Measurements from ENCODE around the gene TNRC6B. TPM values are rescaled to one million over a fixed set of nuclear protein-coding genes. Genes with fewer than 3 reads are reported as not detected.

Gene TNRC6B
- total and polyA plus RNA-seq, 9 donors = 7.0 to 21.7 (median 9.7) TPM

DNA sequence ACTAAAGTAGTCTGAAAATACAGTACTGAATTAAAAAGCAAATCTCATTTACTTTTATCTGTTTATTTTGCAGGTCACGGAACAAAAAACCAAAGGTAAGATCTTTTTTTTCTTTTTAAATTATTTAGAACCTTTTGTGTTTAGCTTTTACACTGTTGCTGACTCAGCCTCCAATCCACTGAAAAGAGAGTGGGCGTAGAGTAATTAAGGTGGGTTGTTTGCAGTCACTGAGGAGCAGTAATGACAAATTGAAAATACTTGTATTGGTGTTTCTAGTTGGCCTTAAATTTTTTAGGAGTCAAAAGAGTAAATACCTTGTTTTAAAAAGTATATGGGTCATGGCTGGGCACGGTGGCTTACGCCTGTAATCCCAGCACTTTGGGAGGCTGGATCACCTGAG is 73.4 kb downstream of the TNRC6B start:
- WGBS (ENCODE audit: insufficient coverage) = 83% methylated on average over 1 of the region's 4 CpGs
- Histone ChIP-seq H3K27me3 (ENCODE audit: control insufficient read depth, insufficient read depth, low read length) (no peaks in the 10 kb centered on the region), H3K4me1 (ENCODE audit: control insufficient read depth, insufficient read depth, low read length) (no peaks in the 10 kb centered on the region), H3K27ac (ENCODE audit: low read length) (no peak overlapping the region), H3K4me3 (ENCODE audit: low read length) (no peak overlapping the region), H3K9me3 (replicated peaks; ENCODE audit: control insufficient read depth, low read depth, low read length) (no peaks in the 10 kb centered on the region), H3K36me3 (ENCODE audit: control insufficient read depth, insufficient read depth, low read length) (peaks cover 27% of the 10 kb centered on the region)
- no peak for DNase-seq

DNA sequence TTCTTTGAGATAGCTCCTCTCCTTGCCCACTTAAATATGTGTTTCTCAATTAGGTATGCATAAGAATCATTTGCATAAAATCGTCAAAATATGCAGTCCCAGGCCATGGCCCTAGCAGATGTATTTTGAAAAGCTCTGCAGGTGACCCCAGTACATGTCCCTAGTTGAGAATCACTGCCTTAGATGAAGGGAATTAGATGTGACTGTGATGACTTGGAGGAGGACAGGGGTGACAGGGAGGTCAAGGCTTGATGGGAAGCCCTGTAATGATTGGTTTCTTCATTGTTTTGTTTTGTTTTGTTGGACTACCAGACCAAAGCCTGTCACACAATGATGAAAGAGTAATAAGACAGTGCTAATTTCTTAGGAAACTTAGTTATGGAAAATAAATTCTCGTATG is 74.4 kb downstream of the TNRC6B start:
- DNase-seq = no peak
- H3K4me1 ChIP-seq (ENCODE audit: control insufficient read depth, insufficient read depth, low read length) = no peaks in the 10 kb centered on the region
- H3K4me3 ChIP-seq (ENCODE audit: low read length) = no peak overlapping the region
- H3K27me3 ChIP-seq (ENCODE audit: control insufficient read depth, insufficient read depth, low read length) = no peaks in the 10 kb centered on the region
- WGBS (ENCODE audit: insufficient coverage) = 88% methylated on average over 1 of the region's 2 CpGs
- no peak overlapping the region for H3K27ac ChIP-seq (ENCODE audit: low read length)
- H3K36me3 ChIP-seq (ENCODE audit: control insufficient read depth, insufficient read depth, low read length) = peaks cover 22% of the 10 kb centered on the region
- H3K9me3 ChIP-seq (replicated peaks; ENCODE audit: control insufficient read depth, low read depth, low read length) = no peaks in the 10 kb centered on the region

DNA sequence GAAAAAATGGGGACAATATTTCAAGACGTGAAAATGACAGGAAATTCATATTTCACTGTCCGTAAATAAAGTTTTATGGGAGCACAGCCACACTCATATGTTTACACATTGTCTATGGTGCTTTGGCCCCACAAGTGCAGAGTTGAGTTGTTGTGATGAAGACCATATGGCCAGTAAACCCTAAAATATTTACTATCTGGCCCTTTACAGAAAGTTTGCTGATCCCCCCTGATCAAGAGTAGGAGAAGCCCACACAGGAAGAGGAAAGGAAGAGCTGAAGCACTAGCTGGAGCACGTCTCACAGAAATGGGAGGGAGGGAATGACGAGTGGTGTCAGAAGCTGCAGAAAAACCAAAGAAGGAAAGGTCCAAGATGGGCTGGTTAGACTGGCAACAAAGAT is 78.8 kb downstream of the TNRC6B start:
- WGBS (ENCODE audit: insufficient coverage) = 40% methylated on average over 2 of the region's 4 CpGs
- Histone ChIP-seq H3K9me3 (replicated peaks; ENCODE audit: control insufficient read depth, low read depth, low read length) (no peaks in the 10 kb centered on the region), H3K36me3 (ENCODE audit: control insufficient read depth, insufficient read depth, low read length) (peaks cover 18% of the 10 kb centered on the region), H3K4me1 (ENCODE audit: control insufficient read depth, insufficient read depth, low read length) (no peaks in the 10 kb centered on the region), H3K27ac (ENCODE audit: low read length) (no peak overlapping the region), H3K27me3 (ENCODE audit: control insufficient read depth, insufficient read depth, low read length) (no peaks in the 10 kb centered on the region), H3K4me3 (ENCODE audit: low read length) (no peak overlapping the region)
- DNase-seq = no peak

DNA sequence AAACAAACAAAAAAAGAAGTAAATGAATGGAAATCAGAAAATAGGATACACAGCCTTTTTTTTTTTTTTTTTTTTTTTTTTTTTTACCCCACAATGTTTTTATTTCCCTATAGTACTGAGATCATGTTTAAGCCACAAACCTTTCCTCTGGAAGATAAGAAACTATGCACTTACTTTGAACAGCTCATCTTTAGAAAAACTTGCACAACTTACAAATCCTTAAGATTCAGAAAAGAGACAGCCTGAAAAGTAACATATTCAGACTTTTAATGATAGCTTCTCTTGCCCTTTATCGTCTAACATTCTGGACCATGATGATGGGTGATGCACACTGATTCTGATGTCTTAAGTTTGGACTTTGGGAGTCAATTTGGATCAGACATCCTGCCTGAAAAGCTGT is 80.3 kb downstream of the TNRC6B start:
- Histone ChIP-seq H3K36me3 (ENCODE audit: control insufficient read depth, insufficient read depth, low read length) (peaks cover 22% of the 10 kb centered on the region), H3K4me1 (ENCODE audit: control insufficient read depth, insufficient read depth, low read length) (no peaks in the 10 kb centered on the region), H3K9me3 (replicated peaks; ENCODE audit: control insufficient read depth, low read depth, low read length) (no peaks in the 10 kb centered on the region), H3K4me3 (ENCODE audit: low read length) (no peak overlapping the region), H3K27me3 (ENCODE audit: control insufficient read depth, insufficient read depth, low read length) (no peaks in the 10 kb centered on the region), H3K27ac (ENCODE audit: low read length) (no peak overlapping the region)
- 100% methylated on average over 1 of the region's 1 CpG for WGBS (ENCODE audit: insufficient coverage)
- no peak for DNase-seq

DNA sequence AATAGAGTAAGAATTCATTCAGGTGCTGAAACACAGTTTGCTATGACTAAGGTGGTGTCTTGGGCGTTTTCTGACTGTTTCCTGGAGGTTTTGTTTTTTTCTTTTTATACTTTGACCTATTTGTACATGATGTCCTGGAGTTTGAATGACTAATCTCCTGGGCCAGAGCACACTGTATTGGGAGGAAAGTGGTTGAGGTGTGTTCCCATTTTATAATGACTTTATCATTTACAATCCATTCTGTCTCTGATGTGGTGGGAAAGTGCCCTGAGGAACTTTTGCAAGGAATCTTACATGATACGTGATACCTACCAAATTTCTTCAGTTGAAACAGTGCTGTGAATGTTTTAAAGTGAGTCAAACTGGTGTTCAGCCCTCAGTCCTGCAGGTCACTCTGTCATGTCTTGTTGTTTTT is 80.8 kb downstream of the TNRC6B start:
- Histone ChIP-seq H3K4me3 (ENCODE audit: low read length) (no peak overlapping the region), H3K9me3 (replicated peaks; ENCODE audit: control insufficient read depth, low read depth, low read length) (no peaks in the 10 kb centered on the region), H3K27me3 (ENCODE audit: control insufficient read depth, insufficient read depth, low read length) (no peaks in the 10 kb centered on the region), H3K36me3 (ENCODE audit: control insufficient read depth, insufficient read depth, low read length) (peaks cover 23% of the 10 kb centered on the region), H3K27ac (ENCODE audit: low read length) (no peak overlapping the region), H3K4me1 (ENCODE audit: control insufficient read depth, insufficient read depth, low read length) (no peaks in the 10 kb centered on the region)
- WGBS (ENCODE audit: insufficient coverage) = 100% methylated on average over 1 of the region's 2 CpGs
- no peak for DNase-seq

DNA sequence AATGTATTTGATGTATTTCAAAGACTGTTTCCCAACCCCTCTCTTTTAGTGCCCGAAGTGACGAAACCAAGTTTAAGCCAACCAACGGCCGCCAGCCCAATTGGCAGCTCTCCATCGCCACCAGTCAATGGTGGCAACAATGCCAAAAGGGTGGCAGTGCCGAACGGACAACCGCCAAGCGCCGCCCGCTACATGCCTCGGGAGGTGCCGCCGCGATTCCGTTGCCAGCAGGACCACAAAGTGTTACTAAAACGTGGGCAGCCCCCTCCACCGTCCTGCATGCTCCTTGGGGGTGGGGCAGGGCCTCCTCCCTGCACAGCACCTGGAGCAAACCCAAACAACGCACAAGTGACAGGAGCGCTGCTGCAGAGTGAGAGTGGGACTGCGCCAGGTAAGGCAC is 84.1 kb downstream of the TNRC6B start:
- no peak for DNase-seq
- Histone ChIP-seq H3K27ac (ENCODE audit: low read length) (no peak overlapping the region), H3K9me3 (replicated peaks; ENCODE audit: control insufficient read depth, low read depth, low read length) (no peaks in the 10 kb centered on the region), H3K36me3 (ENCODE audit: control insufficient read depth, insufficient read depth, low read length) (peaks cover 46% of the 10 kb centered on the region), H3K4me3 (ENCODE audit: low read length) (no peak overlapping the region), H3K4me1 (ENCODE audit: control insufficient read depth, insufficient read depth, low read length) (no peaks in the 10 kb centered on the region), H3K27me3 (ENCODE audit: control insufficient read depth, insufficient read depth, low read length) (no peaks in the 10 kb centered on the region)
- 96% methylated on average over 18 of the region's 21 CpGs for WGBS (ENCODE audit: insufficient coverage)

DNA sequence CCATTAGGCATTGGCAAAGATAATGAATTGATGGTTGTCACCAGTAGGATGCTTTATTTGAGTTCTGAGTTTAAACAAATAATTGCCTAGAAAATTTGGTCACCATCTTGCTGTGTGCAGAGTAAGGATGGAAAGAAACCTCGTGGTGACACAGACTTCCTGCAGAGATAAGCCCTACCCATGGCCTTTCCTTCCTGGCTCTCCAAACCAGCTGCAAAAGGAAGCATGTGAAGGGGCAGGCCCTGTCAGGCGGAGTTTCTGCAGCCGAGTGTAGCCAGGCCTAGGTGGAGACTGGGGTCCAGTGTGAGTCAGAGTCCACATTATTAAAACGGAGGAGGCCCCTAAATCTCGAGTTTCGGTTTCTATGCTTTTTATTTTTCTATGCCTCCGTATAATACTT is 85.5 kb downstream of the TNRC6B start:
- no peaks in the 10 kb centered on the region for H3K27me3 ChIP-seq (ENCODE audit: control insufficient read depth, insufficient read depth, low read length)
- no peaks in the 10 kb centered on the region for H3K4me1 ChIP-seq (ENCODE audit: control insufficient read depth, insufficient read depth, low read length)
- H3K9me3 ChIP-seq (replicated peaks; ENCODE audit: control insufficient read depth, low read depth, low read length) = no peaks in the 10 kb centered on the region
- DNase-seq = peak; percentile 28
- WGBS (ENCODE audit: insufficient coverage) = 69% methylated on average over 2 of the region's 7 CpGs
- H3K36me3 ChIP-seq (ENCODE audit: control insufficient read depth, insufficient read depth, low read length) = peaks cover 52% of the 10 kb centered on the region
- no peak overlapping the region for H3K27ac ChIP-seq (ENCODE audit: low read length)
- H3K4me3 ChIP-seq (ENCODE audit: low read length) = no peak overlapping the region

DNA sequence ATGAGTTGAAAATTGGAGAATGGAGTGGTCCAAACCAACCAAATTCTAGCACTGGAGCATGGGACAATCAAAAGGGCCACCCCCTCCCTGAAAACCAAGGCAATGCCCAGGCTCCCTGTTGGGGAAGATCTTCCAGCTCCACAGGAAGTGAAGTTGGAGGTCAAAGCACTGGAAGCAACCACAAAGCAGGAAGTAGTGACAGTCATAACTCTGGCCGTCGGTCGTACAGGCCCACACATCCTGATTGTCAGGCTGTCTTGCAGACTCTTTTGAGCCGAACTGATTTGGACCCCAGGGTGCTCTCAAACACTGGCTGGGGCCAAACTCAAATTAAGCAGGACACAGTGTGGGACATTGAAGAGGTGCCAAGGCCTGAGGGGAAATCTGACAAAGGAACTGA is 88.1 kb downstream of the TNRC6B start:
- Histone ChIP-seq H3K4me3 (ENCODE audit: low read length) (no peak overlapping the region), H3K4me1 (ENCODE audit: control insufficient read depth, insufficient read depth, low read length) (no peaks in the 10 kb centered on the region), H3K27me3 (ENCODE audit: control insufficient read depth, insufficient read depth, low read length) (no peaks in the 10 kb centered on the region), H3K9me3 (replicated peaks; ENCODE audit: control insufficient read depth, low read depth, low read length) (no peaks in the 10 kb centered on the region), H3K27ac (ENCODE audit: low read length) (no peak overlapping the region), H3K36me3 (ENCODE audit: control insufficient read depth, insufficient read depth, low read length) (peaks cover 48% of the 10 kb centered on the region)
- WGBS (ENCODE audit: insufficient coverage) = 94% methylated on average over 4 of the region's 4 CpGs
- peak; percentile 25 for DNase-seq

DNA sequence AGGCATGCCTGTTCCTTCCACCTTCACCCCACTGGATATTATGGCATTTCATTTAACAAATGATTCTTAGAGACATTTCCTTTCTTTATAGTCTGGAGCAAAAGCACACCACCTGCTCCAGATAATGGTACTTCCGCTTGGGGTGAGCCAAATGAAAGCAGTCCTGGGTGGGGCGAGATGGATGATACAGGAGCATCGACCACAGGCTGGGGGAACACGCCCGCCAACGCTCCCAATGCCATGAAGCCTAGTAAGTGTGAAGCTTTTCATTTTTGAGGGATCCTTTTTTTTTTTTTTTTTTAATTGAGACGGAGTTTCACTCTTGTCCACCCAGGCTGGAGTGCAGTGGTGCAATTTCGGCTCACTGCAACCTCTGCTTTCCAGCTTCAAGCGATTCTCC is 92.3 kb downstream of the TNRC6B start:
- Histone ChIP-seq H3K4me3 (ENCODE audit: low read length) (no peak overlapping the region), H3K4me1 (ENCODE audit: control insufficient read depth, insufficient read depth, low read length) (peaks cover 2% of the 10 kb centered on the region), H3K27me3 (ENCODE audit: control insufficient read depth, insufficient read depth, low read length) (no peaks in the 10 kb centered on the region), H3K9me3 (replicated peaks; ENCODE audit: control insufficient read depth, low read depth, low read length) (no peaks in the 10 kb centered on the region), H3K27ac (ENCODE audit: low read length) (no peak overlapping the region), H3K36me3 (ENCODE audit: control insufficient read depth, insufficient read depth, low read length) (peaks cover 43% of the 10 kb centered on the region)
- no CpG with 5 or more reads among the region's 9 CpGs for WGBS (ENCODE audit: insufficient coverage)
- no peak for DNase-seq

DNA sequence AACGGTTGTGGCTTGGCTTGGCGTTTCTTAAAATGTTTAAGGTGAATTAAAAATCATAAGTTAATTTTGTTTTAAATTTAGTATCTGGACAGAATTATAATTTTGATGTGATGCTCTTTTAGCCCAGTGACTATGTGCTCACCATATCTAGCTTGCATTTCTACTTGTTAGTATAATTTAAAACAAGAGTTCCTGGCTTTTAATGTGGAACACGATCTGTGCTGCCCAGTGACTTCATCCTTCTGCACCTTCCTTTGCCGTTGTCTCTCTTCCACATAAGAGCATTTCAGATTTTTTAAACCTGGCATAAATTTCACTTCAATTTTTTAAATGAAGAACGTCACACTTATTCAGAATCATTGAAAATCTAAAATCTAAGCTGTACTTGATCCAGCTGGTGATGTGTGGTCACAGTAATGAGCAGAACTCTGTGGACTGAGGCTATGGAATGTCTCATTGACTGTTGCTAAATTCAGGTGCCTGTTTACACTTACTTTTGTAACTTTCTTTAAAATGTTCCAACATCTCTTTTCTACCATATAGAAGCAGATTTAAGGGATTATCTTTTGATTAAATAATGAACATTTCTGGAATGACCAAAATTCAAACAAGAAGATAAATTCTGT is 93.1 kb downstream of the TNRC6B start:
- H3K4me3 ChIP-seq (ENCODE audit: low read length) = no peak overlapping the region
- peaks cover 39% of the 10 kb centered on the region for H3K36me3 ChIP-seq (ENCODE audit: control insufficient read depth, insufficient read depth, low read length)
- no peak overlapping the region for H3K27ac ChIP-seq (ENCODE audit: low read length)
- no peaks in the 10 kb centered on the region for H3K27me3 ChIP-seq (ENCODE audit: control insufficient read depth, insufficient read depth, low read length)
- peaks cover 2% of the 10 kb centered on the region for H3K4me1 ChIP-seq (ENCODE audit: control insufficient read depth, insufficient read depth, low read length)
- H3K9me3 ChIP-seq (replicated peaks; ENCODE audit: control insufficient read depth, low read depth, low read length) = no peaks in the 10 kb centered on the region
- WGBS (ENCODE audit: insufficient coverage) = 57% methylated on average over 1 of the region's 5 CpGs
- DNase-seq = no peak

DNA sequence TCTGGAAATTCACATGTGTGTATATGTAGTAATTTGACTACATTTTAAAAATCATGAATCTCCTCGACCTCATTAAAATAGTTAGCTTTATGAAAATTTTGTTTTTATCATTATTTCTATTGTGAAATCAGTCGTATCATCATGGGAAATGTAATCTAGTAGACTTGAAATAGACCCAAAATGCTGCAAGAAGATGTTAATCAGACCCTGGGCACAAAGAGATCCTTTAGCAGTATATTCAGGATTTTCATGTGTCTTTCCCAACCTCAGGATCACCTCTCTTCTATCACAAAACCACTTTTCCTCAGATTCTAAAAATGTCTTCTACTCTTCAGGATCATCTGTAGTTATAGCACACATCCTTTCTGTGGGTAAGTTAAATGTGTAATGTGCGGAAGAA is 93.7 kb downstream of the TNRC6B start:
- Histone ChIP-seq H3K4me1 (ENCODE audit: control insufficient read depth, insufficient read depth, low read length) (peaks cover 2% of the 10 kb centered on the region), H3K9me3 (replicated peaks; ENCODE audit: control insufficient read depth, low read depth, low read length) (no peaks in the 10 kb centered on the region), H3K27me3 (ENCODE audit: control insufficient read depth, insufficient read depth, low read length) (no peaks in the 10 kb centered on the region), H3K4me3 (ENCODE audit: low read length) (no peak overlapping the region), H3K36me3 (ENCODE audit: control insufficient read depth, insufficient read depth, low read length) (peaks cover 37% of the 10 kb centered on the region), H3K27ac (ENCODE audit: low read length) (no peak overlapping the region)
- no CpG with 5 or more reads among the region's 3 CpGs for WGBS (ENCODE audit: insufficient coverage)
- no peak for DNase-seq
